Measurements from ENCODE around the gene NYAP1. TPM values are rescaled to one million over a fixed set of nuclear protein-coding genes. Genes with fewer than 3 reads are reported as not detected.
A peak's percentile ranks its signal among the peaks of the same experiment; 100 is the strongest.
"Not testable (repeated sequence)": the region's sequence is repeated elsewhere in the genome, so short reads cannot be mapped to it uniquely, and the experiment has no call there.

The NYAP1 gene
- total RNA-seq, 1 donor from 2014 or later: 0.38 TPM

- TF ChIP-seq CTCF (IDR thresholded peaks at IDR 0.05; ENCODE audit: borderline replicate concordance): no peak
- DNase-seq: no peak
- no peak overlapping the region for H3K4me3 ChIP-seq
- no peak overlapping the region for H3K27ac ChIP-seq (replicated peaks)
- H3K4me1 ChIP-seq: no peaks in the 10 kb centered on the region
- intact Hi-C loops (cut with micrococcal nuclease): no loop called here
- no peaks in the 10 kb centered on the region for H3K9me3 ChIP-seq (replicated peaks)
- peaks cover 7% of the 10 kb centered on the region for H3K27me3 ChIP-seq (ENCODE audit: low read depth)
- no peaks in the 10 kb centered on the region for H3K36me3 ChIP-seq
Observed at GRCh38 chr7:100532165-100533022, 48.7 kb downstream of the NYAP1 start.

- H3K4me1 ChIP-seq: peaks cover 25% of the 10 kb centered on the region
- DNase-seq; H3K27ac ChIP-seq (replicated peaks); H3K4me3 ChIP-seq; H3K36me3 ChIP-seq; H3K9me3 ChIP-seq (replicated peaks); intact Hi-C loops (cut with micrococcal nuclease); H3K27me3 ChIP-seq (ENCODE audit: low read depth): not testable (repeated sequence)
Observed at GRCh38 chr7:100535982-100536381, 52.3 kb downstream of the NYAP1 start.

GRCh38 chr7:100536695-100537094, 53.0 kb downstream of the NYAP1 start:
- DNase-seq; H3K9me3 ChIP-seq (replicated peaks); H3K27me3 ChIP-seq (ENCODE audit: low read depth); H3K27ac ChIP-seq (replicated peaks); H3K36me3 ChIP-seq; H3K4me3 ChIP-seq; intact Hi-C loops (cut with micrococcal nuclease): not testable (repeated sequence)
- peaks cover 25% of the 10 kb centered on the region for H3K4me1 ChIP-seq

GRCh38 chr7:100538348-100538653, 54.6 kb downstream of the NYAP1 start:
- H3K36me3 ChIP-seq: no peaks in the 10 kb centered on the region
- no peak for TF ChIP-seq CTCF (IDR thresholded peaks at IDR 0.05; ENCODE audit: borderline replicate concordance)
- H3K4me1 ChIP-seq: peaks cover 25% of the 10 kb centered on the region
- peak overlapping the region; percentile 38 for H3K27ac ChIP-seq (replicated peaks)
- peak overlapping the region; percentile 57 for H3K4me3 ChIP-seq
- intact Hi-C loops (cut with micrococcal nuclease): no loop called here
- H3K27me3 ChIP-seq (ENCODE audit: low read depth): peaks cover under 1% of the 10 kb centered on the region
- H3K9me3 ChIP-seq (replicated peaks): no peaks in the 10 kb centered on the region
- no peak for DNase-seq

GRCh38 chr7:100538654-100539435, 55.1 kb downstream of the NYAP1 start, which contains the start of gene AGFG2:
Gene AGFG2 (plus strand): TSS chr7:100539203. CDS start chr7:100539347, 144 bp downstream.
- Histone ChIP-seq H3K4me3 (peak within 1 kb of the TSS; percentile 95), H3K9me3 (replicated peaks) (no peaks in the 10 kb centered on the region), H3K27ac (replicated peaks) (peak within 1 kb of the TSS; percentile 85), H3K27me3 (ENCODE audit: low read depth) (no peaks in the 10 kb centered on the region), H3K36me3 (no peaks in the 10 kb centered on the region), H3K4me1 (peaks cover 27% of the 10 kb centered on the region)
- intact Hi-C loops (cut with micrococcal nuclease): no loop called here
- DNase-seq: peak; percentile 100
- no peak for TF ChIP-seq CTCF (IDR thresholded peaks at IDR 0.05; ENCODE audit: borderline replicate concordance)

- Histone ChIP-seq H3K4me1 (peaks cover 34% of the 10 kb centered on the region), H3K36me3 (no peaks in the 10 kb centered on the region), H3K27me3 (ENCODE audit: low read depth) (no peaks in the 10 kb centered on the region), H3K4me3 (peak overlapping the region; percentile 95), H3K27ac (replicated peaks) (peak overlapping the region; percentile 85), H3K9me3 (replicated peaks) (no peaks in the 10 kb centered on the region)
- intact Hi-C loops (cut with micrococcal nuclease): loop anchor here (10.0 kb wide), 1 partner anchor 65 kb away; the partner anchor contains the start of gene TSC22D4
- no peak for TF ChIP-seq CTCF (IDR thresholded peaks at IDR 0.05; ENCODE audit: borderline replicate concordance)
- no peak for DNase-seq
Observed at GRCh38 chr7:100539436-100540006, 55.8 kb downstream of the NYAP1 start.
